Renal pelvis (tissue), 4 donors: ENCODE data around the gene ZBTB48. TPM values are rescaled to one million over a fixed set of nuclear protein-coding genes. Genes with fewer than 3 reads are reported as not detected.
"Not testable (repeated sequence)": the region's sequence is repeated elsewhere in the genome, so short reads cannot be mapped to it uniquely, and the experiment has no call there.

Experiments used
- DNase-seq: peaks from one replicate; pipeline ENCODE4 v3.0.0-alpha.2; 2013
- polyA plus RNA-seq, 3 donors: library from polyadenylated mRNA; unstranded; fragments of 120-200 nt; gene quantifications; one replicate each; pipeline ENCODE4 v1.2.1, GENCODE V29; 2013; ENCODE audit not compliant: insufficient read length in 3 of 3

ZBTB48 gene
- polyA plus RNA-seq, 3 donors: 35.0 to 46.0 (median 43.0) TPM

- DNase-seq: no peak
Measured at GRCh38 chr1:6632588-6633514, 53.1 kb downstream of the ZBTB48 start.

DNA sequence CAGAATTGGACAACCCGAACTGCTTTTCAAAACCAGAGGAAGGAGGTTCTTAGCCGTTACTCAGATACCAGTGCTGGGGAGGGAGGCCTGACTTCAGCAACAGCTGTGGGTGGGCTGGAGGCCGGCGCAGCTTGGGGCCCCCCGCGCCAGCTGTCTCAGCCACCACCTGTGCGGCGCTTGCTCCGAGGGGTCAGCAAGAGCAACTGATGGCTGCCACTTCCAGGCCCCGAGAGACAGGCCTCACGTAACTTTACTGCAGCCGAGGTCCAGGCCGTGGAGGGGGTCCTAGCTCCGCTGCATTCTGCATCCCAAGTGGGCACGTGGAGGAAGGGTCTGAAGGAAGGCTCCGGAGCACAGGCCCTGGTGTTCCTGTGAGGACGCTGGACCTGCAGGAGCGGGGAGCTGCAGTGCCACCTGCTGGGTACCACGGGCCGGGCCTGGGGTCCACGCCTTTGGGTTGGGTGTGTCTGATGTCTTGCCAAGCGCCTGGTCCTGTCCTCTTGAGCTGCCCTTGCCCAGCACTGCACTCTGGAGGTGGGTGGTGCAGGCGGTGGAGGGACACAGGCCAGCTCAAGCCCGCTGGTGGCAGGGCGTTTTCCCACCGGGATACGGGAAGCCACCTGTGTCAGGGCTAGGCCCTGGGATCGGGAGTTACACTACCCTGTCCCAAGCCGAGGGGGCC is 54.7 kb downstream of the ZBTB48 start:
- peak; percentile 28 for DNase-seq

GRCh38 chr1:6635161-6635909 is 55.5 kb downstream of the ZBTB48 start:
- no peak for DNase-seq

GRCh38 chr1:6635910-6636760 is 56.3 kb downstream of the ZBTB48 start:
- DNase-seq: no peak

GRCh38 chr1:6636778-6637177 is 57.0 kb downstream of the ZBTB48 start:
- not testable (repeated sequence) for DNase-seq

DNA sequence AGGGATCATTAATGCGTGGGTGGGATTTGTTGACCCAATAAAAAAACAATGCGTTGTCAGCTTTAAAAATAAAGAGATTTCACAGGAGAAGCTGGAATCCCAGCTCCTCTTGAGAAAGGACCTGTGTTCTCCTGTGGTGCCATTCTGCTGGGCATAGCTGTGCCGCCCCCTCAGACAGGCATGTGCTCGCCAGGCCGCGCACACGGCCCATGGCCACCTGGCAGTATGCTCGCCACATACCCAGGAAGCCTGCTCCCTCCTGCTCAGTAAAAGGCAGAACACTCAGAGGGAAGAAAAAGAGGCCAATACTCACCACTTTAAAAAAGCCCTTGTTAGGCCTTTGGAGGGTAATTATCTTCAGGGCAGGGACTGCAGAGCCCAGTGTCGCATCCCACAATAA is 58.0 kb downstream of the ZBTB48 start:
- DNase-seq: no peak

GRCh38 chr1:6638226-6638625 is 58.4 kb downstream of the ZBTB48 start:
- no peak for DNase-seq

Other genes with a start within 250 kb of the ZBTB48 start
- 10 to 100 TPM; 32.8 to 39.4 (median 36.8) TPM for gene ACOT7, start 186.2 kb upstream of the ZBTB48 start, polyA plus RNA-seq
- gene HES2, start 160.1 kb upstream of the ZBTB48 start, polyA plus RNA-seq: under 1 TPM; 0.33 to 0.46 (median 0.40) TPM
- 10 to 100 TPM; 19.6 to 21.5 (median 21.5) TPM for gene ESPN, start 155.2 kb upstream of the ZBTB48 start, polyA plus RNA-seq
- 10 to 100 TPM; 14.0 to 22.5 (median 20.2) TPM for gene TNFRSF25, start 113.8 kb upstream of the ZBTB48 start, polyA plus RNA-seq
- 10 to 100 TPM; 16.3 to 25.1 (median 19.6) TPM for gene PLEKHG5, start 88.3 kb upstream of the ZBTB48 start, polyA plus RNA-seq
- 10 to 100 TPM; 13.9 to 25.2 (median 23.4) TPM for gene NOL9, start 25.5 kb upstream of the ZBTB48 start, polyA plus RNA-seq
- under 1 TPM; 0.09 to 0.21 (median 0.19) TPM for gene TAS1R1, start 24.7 kb upstream of the ZBTB48 start, polyA plus RNA-seq
- gene KLHL21, start 22.9 kb downstream of the ZBTB48 start, polyA plus RNA-seq: 10 to 100 TPM; 16.3 to 17.8 (median 17.6) TPM
- gene PHF13, start 33.7 kb downstream of the ZBTB48 start, polyA plus RNA-seq: 10 to 100 TPM; 24.7 to 28.2 (median 26.3) TPM
- gene THAP3, start 44.9 kb downstream of the ZBTB48 start, polyA plus RNA-seq: 10 to 100 TPM; 21.0 to 23.8 (median 23.4) TPM
- 10 to 100 TPM; 57.3 to 79.4 (median 78.4) TPM for gene DNAJC11, start 121.8 kb downstream of the ZBTB48 start, polyA plus RNA-seq
- 10 to 100 TPM; 72.3 to 83.1 (median 76.0) TPM for gene CAMTA1, start 205.5 kb downstream of the ZBTB48 start, polyA plus RNA-seq